ENCODE measurements around the gene AURKAIP1.

The AURKAIP1 gene

DNA sequence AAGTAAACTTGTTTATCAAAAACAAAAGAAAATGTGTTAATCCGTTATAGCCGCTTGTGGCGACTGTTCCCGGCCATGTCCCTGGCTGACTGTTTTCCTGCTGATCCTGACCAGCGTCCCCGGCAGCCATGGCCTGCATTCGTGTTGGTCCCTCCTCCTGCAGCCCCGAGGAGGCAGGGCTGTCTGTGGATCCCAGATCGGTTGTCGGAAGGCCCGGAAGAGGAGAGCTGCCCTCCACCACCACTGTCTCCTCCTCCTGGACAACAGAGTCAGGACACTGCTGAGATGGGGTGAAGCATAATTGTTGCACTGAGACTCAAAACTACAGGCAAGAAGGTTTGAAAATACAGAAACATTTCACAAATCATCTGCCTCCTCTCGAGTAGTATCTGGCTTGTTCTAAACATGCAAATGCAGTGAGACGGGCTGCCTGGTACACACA lies 13.0 kb downstream of the AURKAIP1 start:
- TF ChIP-seq, protein P1, sequence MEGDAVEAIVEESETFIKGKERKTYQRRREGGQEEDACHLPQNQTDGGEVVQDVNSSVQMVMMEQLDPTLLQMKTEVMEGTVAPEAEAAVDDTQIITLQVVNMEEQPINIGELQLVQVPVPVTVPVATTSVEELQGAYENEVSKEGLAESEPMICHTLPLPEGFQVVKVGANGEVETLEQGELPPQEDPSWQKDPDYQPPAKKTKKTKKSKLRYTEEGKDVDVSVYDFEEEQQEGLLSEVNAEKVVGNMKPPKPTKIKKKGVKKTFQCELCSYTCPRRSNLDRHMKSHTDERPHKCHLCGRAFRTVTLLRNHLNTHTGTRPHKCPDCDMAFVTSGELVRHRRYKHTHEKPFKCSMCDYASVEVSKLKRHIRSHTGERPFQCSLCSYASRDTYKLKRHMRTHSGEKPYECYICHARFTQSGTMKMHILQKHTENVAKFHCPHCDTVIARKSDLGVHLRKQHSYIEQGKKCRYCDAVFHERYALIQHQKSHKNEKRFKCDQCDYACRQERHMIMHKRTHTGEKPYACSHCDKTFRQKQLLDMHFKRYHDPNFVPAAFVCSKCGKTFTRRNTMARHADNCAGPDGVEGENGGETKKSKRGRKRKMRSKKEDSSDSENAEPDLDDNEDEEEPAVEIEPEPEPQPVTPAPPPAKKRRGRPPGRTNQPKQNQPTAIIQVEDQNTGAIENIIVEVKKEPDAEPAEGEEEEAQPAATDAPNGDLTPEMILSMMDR (conservative IDR thresholded peaks at IDR 0.05; ENCODE audit: low read depth, low read length), result peak; percentile 55
- peak; percentile 92 for DNase-seq (ENCODE audit: low read depth)
- peak overlapping the region; percentile 25 for H3K4me3 ChIP-seq (ENCODE audit: low read depth, low read length)

DNA sequence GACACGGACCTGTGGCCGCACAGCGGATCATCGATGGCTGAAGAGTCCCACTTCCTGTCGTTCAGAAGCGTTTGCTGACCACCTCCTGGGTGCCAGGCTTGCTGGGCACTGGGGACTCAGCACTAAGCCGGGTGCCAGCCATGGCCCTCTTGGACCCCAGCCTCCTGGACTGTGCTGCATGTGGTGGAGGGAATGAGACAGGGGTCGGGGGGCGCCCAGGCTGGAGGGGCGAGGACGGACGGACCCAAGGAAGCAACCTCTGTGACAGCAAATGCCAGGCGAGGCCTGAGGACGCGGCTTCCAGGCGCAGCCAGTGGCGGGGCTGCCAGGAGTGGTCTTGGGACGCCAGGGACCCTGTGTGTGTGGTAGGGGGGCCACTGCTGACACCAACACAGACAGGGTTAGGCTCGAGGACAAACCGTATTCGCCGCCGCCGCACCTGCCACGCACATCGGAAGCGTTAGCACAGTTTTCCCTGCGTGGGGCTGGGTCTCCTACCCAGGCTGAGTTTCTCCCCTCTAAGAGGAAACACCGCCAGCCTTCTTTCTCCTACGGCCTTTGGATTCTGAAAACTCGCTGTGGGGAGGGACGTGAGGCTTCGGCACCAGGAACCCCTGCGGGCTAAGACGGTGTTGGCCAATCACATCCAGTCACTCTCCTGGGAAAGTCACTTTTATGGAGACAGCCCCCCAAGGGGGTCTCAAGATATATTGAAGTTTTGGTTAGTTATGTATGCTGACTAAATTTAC lies 13.6 kb downstream of the AURKAIP1 start:
- DNase-seq (ENCODE audit: low read depth), result peak; percentile 43
- peak overlapping the region; percentile 25 for H3K4me3 ChIP-seq (ENCODE audit: low read depth, low read length)
- TF ChIP-seq, protein P1 (conservative IDR thresholded peaks at IDR 0.05; ENCODE audit: low read depth, low read length), result no peak

DNA sequence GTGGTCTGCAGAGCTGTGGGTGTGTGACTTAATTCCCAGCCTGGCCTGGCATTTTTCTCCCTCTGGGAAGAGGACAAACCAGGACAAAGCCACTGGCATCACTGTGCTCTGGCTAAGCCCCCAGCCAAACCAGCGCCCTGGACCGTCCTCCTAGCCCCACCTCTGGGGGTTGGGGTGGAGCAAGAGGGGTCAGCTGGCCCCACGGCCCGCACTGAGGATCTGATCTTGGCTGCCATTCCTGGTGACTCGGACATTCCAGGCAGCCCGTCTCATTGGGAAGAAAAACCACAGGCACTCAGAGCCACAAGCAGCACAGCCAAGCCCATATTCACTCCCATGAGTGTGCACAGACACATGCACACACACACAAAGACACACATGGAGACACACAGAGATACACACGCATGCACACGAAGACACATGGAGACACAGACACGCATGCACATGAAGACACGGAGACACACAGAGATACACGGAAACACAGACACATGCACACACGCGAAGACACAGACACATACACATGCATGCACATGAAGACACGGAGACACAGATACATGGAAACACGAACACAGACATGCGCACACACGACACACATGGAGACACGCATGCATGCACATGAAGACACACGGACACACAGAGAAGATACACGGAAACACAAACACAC lies 14.4 kb downstream of the AURKAIP1 start:
- TF ChIP-seq, protein P1 (conservative IDR thresholded peaks at IDR 0.05; ENCODE audit: low read depth, low read length), result no peak
- peak; percentile 86 for DNase-seq (ENCODE audit: low read depth)
- no peak overlapping the region for H3K4me3 ChIP-seq (ENCODE audit: low read depth, low read length)

DNA sequence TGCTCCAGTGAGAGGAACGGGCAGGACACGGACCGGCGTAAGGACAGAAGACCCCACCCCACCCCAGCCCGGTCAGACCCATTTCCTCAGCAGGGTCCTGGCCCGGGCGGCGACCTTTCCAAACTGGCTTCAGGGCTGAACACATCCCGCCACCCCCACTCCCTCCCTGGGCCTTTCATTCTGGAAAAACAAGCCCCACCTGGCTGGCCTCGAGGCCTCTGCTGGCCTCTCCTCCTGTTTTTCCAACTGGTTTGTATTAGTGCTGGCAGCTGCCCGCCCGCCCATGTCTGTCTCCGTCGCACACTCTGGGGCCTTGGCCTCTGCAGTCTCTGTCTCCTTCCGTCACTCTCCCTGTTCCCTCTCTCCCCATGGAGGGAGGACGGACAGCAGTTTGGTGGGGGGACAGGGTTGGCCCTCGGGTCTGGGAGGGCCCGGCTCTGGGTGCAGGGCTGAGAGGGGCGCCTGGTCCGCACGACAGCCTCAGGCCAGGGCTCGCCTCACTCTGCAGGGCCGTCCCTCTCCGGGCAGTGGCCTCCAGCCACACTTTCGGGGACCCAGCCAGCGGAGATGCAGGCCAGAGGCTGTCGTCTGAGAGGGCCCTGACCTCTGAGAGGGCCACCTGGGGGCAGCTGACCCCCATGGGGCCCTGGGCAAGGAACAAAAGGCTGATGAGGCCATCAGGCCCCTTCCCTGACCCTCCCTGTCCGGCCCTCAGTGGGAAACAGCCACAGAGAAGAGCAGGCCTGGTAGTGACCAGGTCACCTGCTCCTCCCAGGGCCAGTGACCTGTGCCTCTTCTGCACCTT lies 15.1 kb downstream of the AURKAIP1 start:
- H3K4me3 ChIP-seq (ENCODE audit: low read depth, low read length), result no peak overlapping the region

DNA sequence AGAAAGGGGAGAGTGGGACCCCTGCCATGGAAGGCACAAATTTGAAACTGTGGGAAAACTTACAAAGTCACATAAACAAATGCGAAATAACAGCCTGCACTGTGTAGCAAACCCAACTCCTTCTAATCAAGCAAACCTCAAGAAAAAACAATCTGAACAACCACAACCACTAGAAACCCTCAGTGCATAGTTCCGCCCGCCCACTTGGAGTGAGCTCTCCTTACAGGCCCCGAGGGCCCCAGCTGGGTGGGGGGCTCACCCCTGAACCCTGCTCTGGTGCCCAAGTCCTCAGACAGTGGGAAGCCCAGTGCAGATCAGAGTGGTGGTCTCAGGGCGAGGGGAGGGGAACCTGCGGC lies 15.7 kb downstream of the AURKAIP1 start:
- TF ChIP-seq, protein P1 (conservative IDR thresholded peaks at IDR 0.05; ENCODE audit: low read depth, low read length), result no peak
- DNase-seq (ENCODE audit: low read depth), result peak; percentile 83
- H3K4me3 ChIP-seq (ENCODE audit: low read depth, low read length), result peak overlapping the region; percentile 62

More for the DNA sequence above, 15.1 kb downstream of the AURKAIP1 start:
- peak; percentile 39 for DNase-seq (ENCODE audit: low read depth)
- TF ChIP-seq, protein P1 (conservative IDR thresholded peaks at IDR 0.05; ENCODE audit: low read depth, low read length), result no peak

DNA sequence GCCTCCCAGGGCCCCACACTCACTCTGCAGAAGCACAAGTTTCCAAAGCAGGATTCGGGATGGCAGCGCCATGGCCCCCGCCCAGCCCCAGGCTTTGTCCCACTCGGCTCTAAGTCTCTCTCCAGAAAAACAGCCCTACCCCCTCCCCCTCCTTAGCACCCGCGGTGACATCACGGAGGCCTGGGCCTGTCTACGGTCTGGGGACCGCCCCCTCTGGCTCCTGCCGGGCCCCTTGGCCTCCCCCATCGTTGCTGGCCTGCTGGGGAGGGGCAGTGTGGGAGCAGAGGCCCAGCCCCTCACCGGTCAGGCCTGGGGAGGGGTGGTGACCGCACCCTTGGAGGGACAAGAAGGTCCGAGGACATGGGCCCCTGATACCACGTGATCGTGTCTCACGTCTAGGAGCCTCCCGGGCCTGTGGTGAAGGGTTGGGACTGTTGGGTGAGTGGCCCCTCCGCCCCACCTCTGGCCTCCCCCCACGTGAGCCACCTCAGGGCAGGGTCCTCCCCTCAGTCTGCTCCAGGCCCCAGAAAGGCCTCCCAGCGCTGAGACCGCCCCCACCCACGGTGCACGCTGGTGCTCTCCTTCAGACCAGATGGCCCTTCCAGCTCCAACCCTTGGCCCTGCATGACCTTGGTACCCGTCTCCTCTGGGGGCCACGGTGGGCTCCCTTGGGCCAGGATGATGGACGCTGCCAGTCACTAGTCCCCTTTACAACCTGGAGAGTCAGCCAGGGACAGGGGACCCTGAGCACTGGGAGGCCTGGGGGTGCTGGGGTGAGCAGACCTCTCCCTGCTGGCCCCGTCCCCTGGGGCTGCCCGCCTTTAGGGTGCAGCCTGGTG lies 16.4 kb downstream of the AURKAIP1 start, which contains the start of gene MXRA8:
MXRA8 (minus strand) TSS at position 123 of the 839 bp plus-strand sequence; CDS start at position 72, 51 bp downstream.
- peak within 1 kb of the TSS; percentile 62 for H3K4me3 ChIP-seq (ENCODE audit: low read depth, low read length)

More for the DNA sequence above, 16.4 kb downstream of the AURKAIP1 start, which contains the start of gene MXRA8:
- DNase-seq (ENCODE audit: low read depth), result peak; percentile 68
- TF ChIP-seq, protein P1 (conservative IDR thresholded peaks at IDR 0.05; ENCODE audit: low read depth, low read length), result no peak
